ENCODE measurements around the gene FGGY.

DNA sequence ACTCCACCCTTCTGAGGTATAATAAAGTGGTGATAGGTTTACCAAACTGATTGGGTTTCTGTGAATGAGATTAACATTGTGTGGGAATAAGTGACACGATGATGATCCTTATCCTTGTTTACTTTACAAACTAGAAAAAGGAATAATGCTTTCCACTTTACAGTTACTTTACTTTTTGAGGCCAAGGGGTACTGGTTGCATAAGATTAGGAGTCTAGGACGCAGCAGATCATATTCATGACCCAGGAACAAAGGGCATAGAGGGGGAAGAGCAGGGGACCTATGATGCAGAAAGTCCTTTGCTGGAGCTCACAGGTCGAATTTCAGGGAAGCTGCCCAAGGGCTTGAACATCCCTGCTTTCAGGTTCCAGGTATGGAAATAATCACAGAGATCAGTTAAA, 20.4 kb downstream of the FGGY start:
- TF ChIP-seq, protein P1, sequence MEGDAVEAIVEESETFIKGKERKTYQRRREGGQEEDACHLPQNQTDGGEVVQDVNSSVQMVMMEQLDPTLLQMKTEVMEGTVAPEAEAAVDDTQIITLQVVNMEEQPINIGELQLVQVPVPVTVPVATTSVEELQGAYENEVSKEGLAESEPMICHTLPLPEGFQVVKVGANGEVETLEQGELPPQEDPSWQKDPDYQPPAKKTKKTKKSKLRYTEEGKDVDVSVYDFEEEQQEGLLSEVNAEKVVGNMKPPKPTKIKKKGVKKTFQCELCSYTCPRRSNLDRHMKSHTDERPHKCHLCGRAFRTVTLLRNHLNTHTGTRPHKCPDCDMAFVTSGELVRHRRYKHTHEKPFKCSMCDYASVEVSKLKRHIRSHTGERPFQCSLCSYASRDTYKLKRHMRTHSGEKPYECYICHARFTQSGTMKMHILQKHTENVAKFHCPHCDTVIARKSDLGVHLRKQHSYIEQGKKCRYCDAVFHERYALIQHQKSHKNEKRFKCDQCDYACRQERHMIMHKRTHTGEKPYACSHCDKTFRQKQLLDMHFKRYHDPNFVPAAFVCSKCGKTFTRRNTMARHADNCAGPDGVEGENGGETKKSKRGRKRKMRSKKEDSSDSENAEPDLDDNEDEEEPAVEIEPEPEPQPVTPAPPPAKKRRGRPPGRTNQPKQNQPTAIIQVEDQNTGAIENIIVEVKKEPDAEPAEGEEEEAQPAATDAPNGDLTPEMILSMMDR (IDR thresholded peaks at IDR 0.05): no peak
- TF ChIP-seq POLR2A (IDR thresholded peaks at IDR 0.05): no peak

Data from uterus (tissue), 2 donors.